Suppressor macrophage treated with lipopolysaccharide for 4 hours (primary cell): Measurements from ENCODE around the gene DBET.
"Not testable (repeated sequence)": the region's sequence is repeated elsewhere in the genome, so short reads cannot be mapped to it uniquely, and the experiment has no call there.

Experiments used
- DNase-seq: peaks from one replicate; pipeline ENCODE4 v3.0.0-alpha.2; 2020

The DBET gene

GRCh38 chr4:190064342-190064741 lies at the start of gene DBET:
DBET (plus strand) TSS chr4:190064502.
- DNase-seq, result not testable (repeated sequence)

GRCh38 chr4:190014771-190015537 lies 49.3 kb upstream of the DBET start:
- no peak for DNase-seq

- DNase-seq, result no peak
Measured at GRCh38 chr4:190015538-190016368, 48.5 kb upstream of the DBET start.

GRCh38 chr4:190016369-190017289 lies 47.7 kb upstream of the DBET start:
- DNase-seq, result no peak

- DNase-seq, result no peak
Measured at GRCh38 chr4:190017357-190018200, 46.7 kb upstream of the DBET start.

- no peak for DNase-seq
Measured at GRCh38 chr4:190018201-190018920, 45.9 kb upstream of the DBET start.

- DNase-seq, result no peak
Measured at GRCh38 chr4:190019023-190019858, 45.1 kb upstream of the DBET start.

GRCh38 chr4:190019859-190020463 lies 44.3 kb upstream of the DBET start:
- not testable (repeated sequence) for DNase-seq

- DNase-seq, result peak; percentile 19
Measured at GRCh38 chr4:190020790-190021717, 43.2 kb upstream of the DBET start.

GRCh38 chr4:190021973-190022372 lies 42.3 kb upstream of the DBET start:
- DNase-seq, result not testable (repeated sequence)

- not testable (repeated sequence) for DNase-seq
Measured at GRCh38 chr4:190022614-190023281, 41.6 kb upstream of the DBET start.

- DNase-seq, result not testable (repeated sequence)
Measured at GRCh38 chr4:190027156-190027555, 37.1 kb upstream of the DBET start, which contains the start of gene FRG2. FRG2 (minus strand) TSS chr4:190027256; CDS start chr4:190027204, 52 bp downstream.

- DNase-seq, result not testable (repeated sequence)
Measured at GRCh38 chr4:190031264-190031663, 33.0 kb upstream of the DBET start.

GRCh38 chr4:190037704-190038388 lies 26.5 kb upstream of the DBET start:
- DNase-seq, result not testable (repeated sequence)

GRCh38 chr4:190040873-190041272 lies 23.4 kb upstream of the DBET start:
- DNase-seq, result not testable (repeated sequence)

GRCh38 chr4:190047627-190048026 lies 16.7 kb upstream of the DBET start:
- not testable (repeated sequence) for DNase-seq
